ENCODE results near the gene BET1L. TPM values are rescaled to one million over a fixed set of nuclear protein-coding genes. Genes with fewer than 3 reads are reported as not detected.

BET1L gene
- total RNA-seq, 3 donors from 2014 or later (not counting 1 experiment from before 2014, with no cell fraction given) = 32.4 to 44.1 (median 35.8) TPM

GRCh38 chr11:235180-235579 is 28.0 kb upstream of the BET1L start:
- Histone ChIP-seq H3K9me3 (ENCODE audit: control insufficient read depth, insufficient read depth, low read length) (no peaks in the 10 kb centered on the region), H3K4me1 (ENCODE audit: control insufficient read depth, insufficient read depth, low read length) (peaks cover 20% of the 10 kb centered on the region), H3K36me3 (ENCODE audit: control insufficient read depth, insufficient read depth, low read length) (peaks cover 6% of the 10 kb centered on the region), H3K27me3 (ENCODE audit: control insufficient read depth, insufficient read depth, low read length) (no peaks in the 10 kb centered on the region), H3K4me3 (ENCODE audit: low read length) (peak overlapping the region; percentile 90), H3K27ac (ENCODE audit: low read length) (peak overlapping the region; percentile 97)
- 92% methylated on average over 8 of the region's 8 CpGs for WGBS (ENCODE audit: insufficient coverage)
- no peaks in the 10 kb centered on the region for H3K36me3 Mint-ChIP-seq
- no peaks in the 10 kb centered on the region for H3K27me3 Mint-ChIP-seq (ENCODE audit: low read depth in 2 of 2)
- ATAC-seq (no peak), DNase-seq (no peak)
- H3K9me3 Mint-ChIP-seq = no peaks in the 10 kb centered on the region
- H3K27ac Mint-ChIP-seq = peak overlapping the region; percentile 98
- no peak for TF ChIP-seq CTCF (IDR thresholded peaks at IDR 0.05)
- peaks cover 33 to 35% of the 10 kb centered on the region in 2 donors for H3K4me1 Mint-ChIP-seq
- intact Hi-C loops (cut with micrococcal nuclease) = loop anchor here (5.0 kb wide), 1 partner anchor 282 kb away; no protein-coding TSS in a partner anchor
- H3K4me3 Mint-ChIP-seq = peak overlapping the region; percentile 86

GRCh38 chr11:232783-233565 is 25.8 kb upstream of the BET1L start:
- no peaks in the 10 kb centered on the region for H3K9me3 Mint-ChIP-seq
- intact Hi-C loops (cut with micrococcal nuclease) = no loop called here
- H3K4me3 ChIP-seq (ENCODE audit: low read length) = no peak overlapping the region
- DNase-seq (no peak), ATAC-seq (no peak)
- peak overlapping the region; percentile 45 for H3K4me3 Mint-ChIP-seq
- WGBS (ENCODE audit: insufficient coverage) = 96% methylated on average over 20 of the region's 20 CpGs
- peaks cover 20% of the 10 kb centered on the region for H3K4me1 ChIP-seq (ENCODE audit: control insufficient read depth, insufficient read depth, low read length)
- no peak for TF ChIP-seq CTCF (IDR thresholded peaks at IDR 0.05)
- no peak overlapping the region for H3K27ac ChIP-seq (ENCODE audit: low read length)
- H3K27ac Mint-ChIP-seq = peak overlapping the region in 1 of 2 donors; percentile 9
- no peaks in the 10 kb centered on the region for H3K27me3 ChIP-seq (ENCODE audit: control insufficient read depth, insufficient read depth, low read length)
- no peaks in the 10 kb centered on the region for H3K27me3 Mint-ChIP-seq (ENCODE audit: low read depth in 2 of 2)
- no peaks in the 10 kb centered on the region for H3K36me3 Mint-ChIP-seq
- peaks cover 23 to 27% of the 10 kb centered on the region in 2 donors for H3K4me1 Mint-ChIP-seq
- no peaks in the 10 kb centered on the region for H3K9me3 ChIP-seq (ENCODE audit: control insufficient read depth, insufficient read depth, low read length)
- H3K36me3 ChIP-seq (ENCODE audit: control insufficient read depth, insufficient read depth, low read length) = peaks cover 2% of the 10 kb centered on the region

- WGBS (ENCODE audit: insufficient coverage) = 96% methylated on average over 10 of the region's 10 CpGs
- H3K9me3 Mint-ChIP-seq = no peaks in the 10 kb centered on the region
- DNase-seq = no peak
- no peaks in the 10 kb centered on the region for H3K9me3 ChIP-seq (ENCODE audit: control insufficient read depth, insufficient read depth, low read length)
- no peak for TF ChIP-seq CTCF (IDR thresholded peaks at IDR 0.05)
- H3K36me3 Mint-ChIP-seq = no peaks in the 10 kb centered on the region
- H3K27ac Mint-ChIP-seq = no peak overlapping the region
- H3K4me1 ChIP-seq (ENCODE audit: control insufficient read depth, insufficient read depth, low read length) = peaks cover 6% of the 10 kb centered on the region
- no peaks in the 10 kb centered on the region for H3K27me3 Mint-ChIP-seq (ENCODE audit: low read depth in 2 of 2)
- H3K27me3 ChIP-seq (ENCODE audit: control insufficient read depth, insufficient read depth, low read length) = no peaks in the 10 kb centered on the region
- peaks cover 4 to 6% of the 10 kb centered on the region in 2 donors for H3K4me1 Mint-ChIP-seq
- intact Hi-C loops (cut with micrococcal nuclease) = no loop called here
- no peak for ATAC-seq
- peaks cover 2% of the 10 kb centered on the region for H3K36me3 ChIP-seq (ENCODE audit: control insufficient read depth, insufficient read depth, low read length)
- no peak overlapping the region for H3K4me3 Mint-ChIP-seq
- no peak overlapping the region for H3K27ac ChIP-seq (ENCODE audit: low read length)
- H3K4me3 ChIP-seq (ENCODE audit: low read length) = no peak overlapping the region
Measured at GRCh38 chr11:230431-230830, 23.2 kb upstream of the BET1L start.
